H9 (cell line): ENCODE results near the gene JAK1. TPM values are rescaled to one million over a fixed set of nuclear protein-coding genes. Genes with fewer than 3 reads are reported as not detected.

ENCODE experiments used
- DNase-seq: peaks from one replicate; pipeline ENCODE4 v3.0.0-alpha.2; 2017
- H2AFZ ChIP-seq: one replicate; pipeline ENCODE4 v1.6.1; 2013; ENCODE audit warnings: mild to moderate bottlenecking, low read length, control low read depth, moderate library complexity
- H2AK5ac ChIP-seq: 2 replicates; pipeline ENCODE4 v1.6.1; 2013; ENCODE audit warnings: low read length, control low read depth, mixed read lengths; ENCODE audit not compliant: insufficient read length
- H2BK120ac ChIP-seq: one replicate; pipeline ENCODE4 v1.6.1; 2013; ENCODE audit warnings: low read depth, mild to moderate bottlenecking, low read length, control low read depth, inconsistent platforms; ENCODE audit not compliant: poor library complexity, severe bottlenecking
- H2BK12ac ChIP-seq: 2 replicates; pipeline ENCODE4 v1.6.1; 2013; ENCODE audit warnings: low read length, control low read depth, mixed read lengths, low read depth; ENCODE audit not compliant: insufficient read length
- H2BK15ac ChIP-seq: 2 replicates; pipeline ENCODE4 v1.6.1; 2013; ENCODE audit warnings: low read depth, low read length, control low read depth
- H2BK20ac ChIP-seq: one replicate; pipeline ENCODE4 v1.6.1; 2013; ENCODE audit warnings: low read depth, mild to moderate bottlenecking, low read length, control low read depth, inconsistent platforms; ENCODE audit not compliant: poor library complexity, severe bottlenecking
- H2BK5ac ChIP-seq: 2 replicates; pipeline ENCODE4 v1.6.1; 2013; ENCODE audit warnings: low read length, control low read depth, mixed read lengths; ENCODE audit not compliant: insufficient read length
- H3K14ac ChIP-seq: 2 replicates; pipeline ENCODE4 v1.6.1; 2013; ENCODE audit warnings: low read length, control low read depth; ENCODE audit not compliant: insufficient read depth
- H3K18ac ChIP-seq: 2 replicates; pipeline ENCODE4 v1.6.1; 2013; ENCODE audit warnings: low read depth, mild to moderate bottlenecking, mixed read lengths, low read length, control low read depth; ENCODE audit not compliant: insufficient read length
- H3K23ac ChIP-seq: 2 replicates; pipeline ENCODE4 v1.6.1; 2013; ENCODE audit warnings: low read length, control low read depth, mixed read lengths, low read depth; ENCODE audit not compliant: insufficient read length
- H3K23me2 ChIP-seq: 2 replicates; pipeline ENCODE4 v1.6.1; 2013; ENCODE audit warnings: low read depth, mild to moderate bottlenecking, mixed read lengths, low read length, control low read depth; ENCODE audit not compliant: insufficient read length, poor library complexity, severe bottlenecking
- H3K27ac ChIP-seq: 2 replicates; pipeline ENCODE4 v1.5.1; 2013; ENCODE audit warnings: low read length, control low read depth, mixed read lengths, low read depth; ENCODE audit not compliant: insufficient read length
- H3K27me3 ChIP-seq: 2 replicates; pipeline ENCODE4 v1.6.1; 2013; ENCODE audit warnings: low read length, control low read depth, inconsistent platforms; ENCODE audit not compliant: insufficient read depth
- H3K4ac ChIP-seq: 2 replicates; pipeline ENCODE4 v1.6.1; 2013; ENCODE audit warnings: low read depth, mild to moderate bottlenecking, control low read depth, inconsistent platforms, low read length, moderate library complexity
- H3K4me1 ChIP-seq: 2 replicates; pipeline ENCODE4 v1.6.1; 2013; ENCODE audit warnings: low read length, control low read depth, inconsistent platforms; ENCODE audit not compliant: insufficient read depth
- H3K4me2 ChIP-seq: 2 replicates; pipeline ENCODE4 v1.6.1; 2013; ENCODE audit warnings: low read length, control low read depth, mixed read lengths; ENCODE audit not compliant: insufficient read length, insufficient read depth
- H3K56ac ChIP-seq: 2 replicates; pipeline ENCODE4 v1.6.1; 2013; ENCODE audit warnings: low read depth, mild to moderate bottlenecking, mixed read lengths, low read length, control low read depth; ENCODE audit not compliant: insufficient read length
- H3K79me1 ChIP-seq: 2 replicates; pipeline ENCODE4 v1.6.1; 2013; ENCODE audit warnings: low read depth, mild to moderate bottlenecking, moderate library complexity, low read length, control low read depth, inconsistent platforms; ENCODE audit not compliant: insufficient read depth, poor library complexity, severe bottlenecking
- H3K79me2 ChIP-seq: 2 replicates; pipeline ENCODE4 v1.6.1; 2013; ENCODE audit warnings: low read length, control low read depth, inconsistent platforms; ENCODE audit not compliant: insufficient read depth
- H3K9ac ChIP-seq: 2 replicates; pipeline ENCODE4 v1.6.1; 2013; ENCODE audit warnings: low read length, control low read depth, mixed read lengths; ENCODE audit not compliant: insufficient read length; ENCODE audit errors: extremely low read depth
- H3K9me3 ChIP-seq: one replicate; pipeline ENCODE4 v1.6.1; 2013; ENCODE audit warnings: low read depth, low read length, inconsistent platforms; ENCODE audit not compliant: control insufficient read depth
- H3T11ph ChIP-seq: one replicate; pipeline ENCODE4 v1.6.1; 2013; ENCODE audit warnings: mild to moderate bottlenecking, low read length, control low read depth, inconsistent platforms
- H4K20me1 ChIP-seq: one replicate; pipeline ENCODE4 v1.6.1; 2013; ENCODE audit not compliant: control insufficient read depth, insufficient read length, insufficient read depth
- H4K5ac ChIP-seq: 2 replicates; pipeline ENCODE4 v1.6.1; 2013; ENCODE audit warnings: low read depth, mild to moderate bottlenecking, mixed read lengths, low read length, control low read depth; ENCODE audit not compliant: insufficient read length
- H4K8ac ChIP-seq: replicated peaks from 2 replicates; pipeline ENCODE4 v1.6.1; 2013; ENCODE audit warnings: low read length, control low read depth, mixed read lengths, low read depth; ENCODE audit not compliant: insufficient read length
- H4K91ac ChIP-seq: 2 replicates; pipeline ENCODE4 v1.6.1; 2013; ENCODE audit warnings: low read depth, mild to moderate bottlenecking, moderate library complexity, mixed read lengths, low read length, control low read depth; ENCODE audit not compliant: insufficient read length
- H3K27ac Mint-ChIP-seq, 3 experiments: 2 replicates in 2 of 3; 3 replicates in 1 of 3; pipeline ENCODE4 v1.8.0; 2020 to 2021; ENCODE audit warnings: mixed read lengths in 3 of 3, mild to moderate bottlenecking in 1 of 3, moderate library complexity in 1 of 3
- H3K27me3 Mint-ChIP-seq: 2 replicates; pipeline ENCODE4 v1.8.0; 2021; ENCODE audit warnings: low read depth, mild to moderate bottlenecking, moderate library complexity, mixed read lengths
- H3K36me3 Mint-ChIP-seq, 3 experiments: 2 replicates in 2 of 3; 3 replicates in 1 of 3; pipeline ENCODE4 v1.8.0; 2020 to 2021; ENCODE audit warnings: low read depth in 3 of 3, mixed read lengths in 3 of 3; ENCODE audit not compliant: insufficient read depth in 1 of 3
- H3K4me1 Mint-ChIP-seq, 2 experiments: 2 replicates each; pipeline ENCODE4 v1.8.0; 2020; ENCODE audit warnings: mixed read lengths in 2 of 2
- H3K4me3 Mint-ChIP-seq, 2 experiments: 2 replicates in 1 of 2; 3 replicates in 1 of 2; pipeline ENCODE4 v1.8.0; 2020 to 2021; ENCODE audit warnings: mild to moderate bottlenecking in 2 of 2, mixed read lengths in 2 of 2, moderate library complexity in 1 of 2
- H3K9me3 Mint-ChIP-seq, 2 experiments: 2 replicates in 1 of 2; 3 replicates in 1 of 2; pipeline ENCODE4 v1.8.0; 2020; ENCODE audit warnings: mild to moderate bottlenecking in 2 of 2, mixed read lengths in 2 of 2, moderate library complexity in 1 of 2
- CTCF ChIP-seq: fragments of 200-600 bp; sonication (generic); conservative IDR thresholded peaks from 3 replicates; pipeline ENCODE4 v1.8.0; 2021; ENCODE audit warnings: antibody characterized with exemption, mild to moderate bottlenecking
- WGBS: extraction: QIAGEN DNeasy Blood & Tissue Kit; methylation state at CpG from one replicate; pipeline ENCODE4 v1.1.7; 2013; ENCODE audit warnings: missing lambda C conversion rate, low lambda C conversion rate, mixed read lengths; ENCODE audit not compliant: insufficient read length; ENCODE audit errors: extremely low coverage; 5-methylcytosine and 5-hydroxymethylcytosine counted together
- total RNA-seq: library from RNA; stranded (reverse); gene quantifications from 2 replicates; pipeline ENCODE4 v1.2.1, GENCODE V29; 2021

Gene JAK1
- total RNA-seq, 1 experiment from 2014 or later: 12.8 TPM

GRCh38 chr1:64980745-64981600 is 14.6 kb upstream of the JAK1 start:
- Histone ChIP-seq H3K18ac (no peak overlapping the region), H3K23ac (no peak overlapping the region), H4K20me1 (no peaks in the 10 kb centered on the region), H2BK15ac (no peak overlapping the region), H2AK5ac (no peak overlapping the region), H2BK5ac (no peak overlapping the region), H2BK12ac (no peak overlapping the region), H4K8ac (no peak overlapping the region), H3K27ac (no peak overlapping the region), H2BK120ac (no peak overlapping the region), H3K4ac (no peak overlapping the region), H3K4me1 (peaks cover 4% of the 10 kb centered on the region; the same call in 1 of the 2 replicates), H3K27me3 (no peaks in the 10 kb centered on the region; the same call in 1 of the 2 replicates), H3K4me2 (no peak overlapping the region), H3K9me3 (no peaks in the 10 kb centered on the region), H3K79me2 (no peaks in the 10 kb centered on the region), H3T11ph (no peak overlapping the region), H3K23me2 (no peaks in the 10 kb centered on the region), H2AFZ (no peak overlapping the region), H3K79me1 (no peaks in the 10 kb centered on the region), H3K56ac (no peak overlapping the region), H3K14ac (no peak overlapping the region), H3K9ac (no peak overlapping the region), H2BK20ac (no peak overlapping the region), H4K91ac (no peak overlapping the region), H4K5ac (no peak overlapping the region)
- no peak for TF ChIP-seq CTCF
- WGBS: no CpG with 5 or more reads among the region's 8 CpGs
- Mint-ChIP-seq H3K4me3 (no peak overlapping the region), H3K27me3 (peaks cover 4% of the 10 kb centered on the region), H3K4me1 (peaks cover 4% of the 10 kb centered on the region in 2 experiments; a peak in 3 of 4 replicates), H3K36me3 (no peaks in the 10 kb centered on the region), H3K27ac (no peak overlapping the region), H3K9me3 (no peaks in the 10 kb centered on the region)
- DNase-seq: no peak
